PC-3 (cell line): ENCODE data around the gene KDM4B.

Source experiments
- CTCF ChIP-seq: fragments of 300-600 bp; sonication (generic); conservative IDR thresholded peaks from 2 replicates; pipeline ENCODE4 v1.5.1; 2017; ENCODE audit warnings: antibody characterized with exemption, low read depth, mild to moderate bottlenecking, low read length
- EZH2 ChIP-seq: fragments of 300-600 bp; sonication (generic); IDR thresholded peaks from one replicate; pipeline ENCODE4 v1.6.1; 2017; ENCODE audit warnings: antibody characterized with exemption, mild to moderate bottlenecking, low read length; ENCODE audit not compliant: unreplicated experiment
- EZH2phosphoT487 ChIP-seq: fragments of 300-600 bp; sonication (generic); IDR thresholded peaks from 2 replicates; pipeline ENCODE4 v1.6.1; 2018; ENCODE audit warnings: mild to moderate bottlenecking, antibody characterized with exemption, low read length, borderline replicate concordance

GRCh38 chr19:5059793-5060192 is 90.9 kb downstream of the KDM4B start:
- TF ChIP-seq EZH2 (no peak), CTCF (no peak), EZH2phosphoT487 (no peak)
